Colon (tissue), 2 donors: ENCODE data around the gene PRM2.
"Not testable (repeated sequence)": the region's sequence is repeated elsewhere in the genome, so short reads cannot be mapped to it uniquely, and the experiment has no call there.

ENCODE experiments used
- FAIRE-seq: peaks from 2 replicates; lab custom pipeline; 2012; peaks lifted over from hg19 to GRCh38; lab: Jason Lieb, UNC
- donor health status: control.
- donor health status: control.

Gene PRM2

GRCh38 chr16:11307639-11308492 lies 31.6 kb upstream of the PRM2 start:
- FAIRE-seq = no peak

GRCh38 chr16:11306997-11307638 lies 30.8 kb upstream of the PRM2 start:
- FAIRE-seq = no peak

GRCh38 chr16:11306381-11306780 lies 30.1 kb upstream of the PRM2 start:
- no peak for FAIRE-seq

GRCh38 chr16:11303405-11304138 lies 27.3 kb upstream of the PRM2 start:
- no peak for FAIRE-seq

- FAIRE-seq = no peak
These were observed 26.7 kb upstream of the PRM2 start for GRCh38 chr16:11302977-11303376.

- no peak for FAIRE-seq
These were observed 25.6 kb upstream of the PRM2 start for GRCh38 chr16:11301645-11302501.

- FAIRE-seq = no peak
These were observed 24.2 kb upstream of the PRM2 start for GRCh38 chr16:11300560-11300892.

GRCh38 chr16:11299865-11300559 lies 23.7 kb upstream of the PRM2 start:
- FAIRE-seq = no peak

GRCh38 chr16:11298950-11299547 lies 22.8 kb upstream of the PRM2 start:
- FAIRE-seq = not testable (repeated sequence)

- FAIRE-seq = no peak
These were observed 22.0 kb upstream of the PRM2 start for GRCh38 chr16:11298143-11298900.

GRCh38 chr16:11297492-11298142 lies 21.3 kb upstream of the PRM2 start:
- no peak for FAIRE-seq

- no peak for FAIRE-seq
These were observed 20.6 kb upstream of the PRM2 start for GRCh38 chr16:11296706-11297491.

- FAIRE-seq = no peak
These were observed 20.0 kb upstream of the PRM2 start for GRCh38 chr16:11296351-11296705.

- no peak for FAIRE-seq
These were observed 19.4 kb upstream of the PRM2 start for GRCh38 chr16:11295672-11296071.

- FAIRE-seq = no peak
These were observed 15.9 kb upstream of the PRM2 start for GRCh38 chr16:11292076-11292748.

- FAIRE-seq = no peak
These were observed 14.9 kb upstream of the PRM2 start for GRCh38 chr16:11291091-11291703.

GRCh38 chr16:11290102-11290893 lies 14.0 kb upstream of the PRM2 start:
- FAIRE-seq = no peak
